Psoas muscle (tissue), 8 donors: ENCODE results near the gene ACTN4. TPM values are rescaled to one million over a fixed set of nuclear protein-coding genes. Genes with fewer than 3 reads are reported as not detected.
A peak's percentile ranks its signal among the peaks of the same experiment; 100 is the strongest.

ENCODE experiments used
- ATAC-seq, 4 donors: fragments of 200-7000 bp; cut with Tn5 transposase; one replicate each; pipeline ENCODE4 v1.9.1; 2020; ENCODE audit warnings: moderate library complexity in 3 of 4, mild to moderate bottlenecking in 2 of 4
- DNase-seq, 2 donors: peaks; one replicate each; pipeline ENCODE4 v3.0.0-alpha.2; 2020
- H3K27ac ChIP-seq: fragments of 200-600 bp; one replicate; pipeline ENCODE4 v1.8.0; 2022
- H3K27me3 ChIP-seq, 3 donors: fragments of 200-600 bp in 1 of 3; one replicate each; pipeline versions ENCODE4 v1.6.1 to v1.8.0; 2013 to 2022; ENCODE audit warnings: low read length in 2 of 3, mild to moderate bottlenecking in 2 of 3, moderate library complexity in 1 of 3; ENCODE audit not compliant: insufficient read depth in 3 of 3
- H3K36me3 ChIP-seq, 2 donors: fragments of 200-600 bp in 1 of 2; one replicate each; pipeline versions ENCODE4 v1.6.1 to v1.8.0; 2013 to 2022; ENCODE audit warnings: low read depth in 1 of 2, mild to moderate bottlenecking in 1 of 2, moderate library complexity in 1 of 2; ENCODE audit not compliant: insufficient read depth in 1 of 2
- H3K4me1 ChIP-seq: fragments of 200-600 bp; one replicate; pipeline ENCODE4 v1.8.0; 2022
- H3K4me3 ChIP-seq: fragments of 200-600 bp; one replicate; pipeline ENCODE4 v1.8.0; 2022; ENCODE audit warnings: mild to moderate bottlenecking
- H3K9me3 ChIP-seq: fragments of 200-600 bp; one replicate; pipeline ENCODE4 v1.8.0; 2022
- CTCF ChIP-seq: fragments of 200-600 bp; IDR thresholded peaks from one replicate; pipeline ENCODE4 v1.8.0; 2022; ENCODE audit warnings: antibody characterized with exemption
- WGBS, 3 donors: extraction: QIAGEN DNeasy Blood & Tissue Kit; methylation state at CpG; one replicate each; pipeline versions ENCODE4 v1.1.6 to v1.1.7; 2013; 5-methylcytosine and 5-hydroxymethylcytosine counted together
- intact Hi-C, 2 donors: fragments of 100-400 bp; cut with DNase I; formaldehyde crosslinking; loops; one replicate each; pipeline versions ENCODE4 v1.11.0 to v1.14.2; 2022
- polyA plus RNA-seq, 3 donors: library from polyadenylated mRNA; stranded (reverse); fragments of 200-250 nt; gene quantifications; one replicate each; pipeline ENCODE4 v1.2.3, GENCODE V29; 2013
- total RNA-seq, 4 donors: library from RNA; stranded (reverse); fragmentation: NEBNext Ultra II Directional in 2 of 4; extraction: Animal tissue kit (Norgen Biotek cat#: 25700) in 2 of 4; gene quantifications; one replicate each; pipeline versions ENCODE4 v1.2.1 to v1.2.4, GENCODE V29; 2021 to 2023
- donor health status: healthy with polysubstance abuse.
- donor health status: DM: no; HTN: no; CAD: no; lungs with moderate emphysema.
- donor health status: Bipolar disorder and iron deficiency.
- donor health status: healthy.
- donor health status: DM: yes; HTN: yes; CAD: no.
- donor health status: DM: no; HTN: no; CAD: no.
- donor health status: DM: no; HTN: no; CAD: no.
- donor health status: DM: yes; HTN: yes; CAD: no.

ACTN4 gene
- total and polyA plus RNA-seq, 7 donors, result 38.3 to 127 (median 79.9) TPM

- no peaks in the 10 kb centered on the region for H3K36me3 ChIP-seq
- ATAC-seq, result no peak
- no peak overlapping the region for H3K4me3 ChIP-seq
- no peak for TF ChIP-seq CTCF
- 70 to 73% (median 72%) methylated on average over 7 of the region's 7 CpGs for WGBS, 3 donors
- intact Hi-C loops, result loop anchor here in 1 of 2 donors (5.0 kb wide), 1 partner anchor 36 kb away; no protein-coding TSS in a partner anchor
- no peaks in the 10 kb centered on the region for H3K4me1 ChIP-seq
- no peaks in the 10 kb centered on the region for H3K27me3 ChIP-seq
- H3K27ac ChIP-seq, result no peak overlapping the region
- DNase-seq, result peak in 1 of 2 donors; percentile 11
- no peaks in the 10 kb centered on the region for H3K9me3 ChIP-seq
Measured at GRCh38 chr19:38781058-38781457, 133.6 kb downstream of the ACTN4 start.

Other genes with a start within 250 kb of the ACTN4 start
- 1 to 10 TPM; 1.1 to 4.5 (median 1.4) TPM for gene FAM98C, start 244.6 kb upstream of the ACTN4 start, total RNA-seq
- gene FAM98C, start 244.6 kb upstream of the ACTN4 start, polyA plus RNA-seq, result 1 to 10 TPM; 1.4 to 6.6 (median 1.8) TPM
- gene RASGRP4, start 221.4 kb upstream of the ACTN4 start, total RNA-seq, result 1 to 10 TPM in 1 of 4 donors, under 1 TPM in 3; 0.44 to 2.0 (median 0.80) TPM
- gene RASGRP4, start 221.4 kb upstream of the ACTN4 start, polyA plus RNA-seq, result under 1 TPM; 0.17 to 0.31 (median 0.25) TPM
- gene RYR1, start 214.0 kb upstream of the ACTN4 start, total RNA-seq, result 1,000 to 10,000 TPM in 2 of 4 donors, 100 to 1,000 TPM in 2; 572 to 1,211 (median 883) TPM
- gene RYR1, start 214.0 kb upstream of the ACTN4 start, polyA plus RNA-seq, result 100 to 1,000 TPM in 2 of 3 donors, 10 to 100 TPM in 1; 56.0 to 278 (median 122) TPM
- 1 to 10 TPM in 3 of 4 donors, under 1 TPM in 1; 0.67 to 1.4 (median 1.2) TPM for gene MAP4K1, start 29.7 kb upstream of the ACTN4 start, total RNA-seq
- gene MAP4K1, start 29.7 kb upstream of the ACTN4 start, polyA plus RNA-seq, result under 1 TPM; 0.36 to 0.68 (median 0.64) TPM
- 100 to 1,000 TPM; 367 to 549 (median 436) TPM for gene EIF3K, start 28.5 kb upstream of the ACTN4 start, total RNA-seq
- gene EIF3K, start 28.5 kb upstream of the ACTN4 start, polyA plus RNA-seq, result 100 to 1,000 TPM; 422 to 984 (median 637) TPM
- under 1 TPM; 0.32 to 0.64 (median 0.52) TPM for gene CAPN12, start 96.8 kb downstream of the ACTN4 start, total RNA-seq
- gene CAPN12, start 96.8 kb downstream of the ACTN4 start, polyA plus RNA-seq, result under 1 TPM; 0.27 to 0.35 (median 0.34) TPM
- gene LGALS7, start 125.9 kb downstream of the ACTN4 start, total RNA-seq, result not detected
- gene LGALS7, start 125.9 kb downstream of the ACTN4 start, polyA plus RNA-seq, result not detected
- gene LGALS7B, start 141.6 kb downstream of the ACTN4 start, total RNA-seq, result not detected
- gene LGALS7B, start 141.6 kb downstream of the ACTN4 start, polyA plus RNA-seq, result under 1 TPM in 1 of 3 donors, not detected in 2; 0.91 TPM
- gene LGALS4, start 165.3 kb downstream of the ACTN4 start, total RNA-seq, result 1 to 10 TPM in 2 of 4 donors, under 1 TPM in 2; 0.62 to 2.0 (median 0.98) TPM
- gene LGALS4, start 165.3 kb downstream of the ACTN4 start, polyA plus RNA-seq, result under 1 TPM; 0.31 to 0.77 (median 0.53) TPM
- 100 to 1,000 TPM; 279 to 572 (median 404) TPM for gene ECH1, start 184.1 kb downstream of the ACTN4 start, total RNA-seq
- 100 to 1,000 TPM; 512 to 649 (median 601) TPM for gene ECH1, start 184.1 kb downstream of the ACTN4 start, polyA plus RNA-seq
- 100 to 1,000 TPM; 151 to 229 (median 198) TPM for gene HNRNPL, start 202.3 kb downstream of the ACTN4 start, total RNA-seq
- gene HNRNPL, start 202.3 kb downstream of the ACTN4 start, polyA plus RNA-seq, result 100 to 1,000 TPM; 109 to 215 (median 191) TPM
- 1 to 10 TPM; 1.5 to 4.8 (median 2.2) TPM for gene RINL, start 230.6 kb downstream of the ACTN4 start, total RNA-seq
- gene RINL, start 230.6 kb downstream of the ACTN4 start, polyA plus RNA-seq, result 1 to 10 TPM; 2.2 to 3.4 (median 2.2) TPM